D721Med (cell line): ENCODE results near the gene TTLL8.

Experiments
- DNase-seq: peaks from one replicate; pipeline ENCODE4 v3.0.0; 2011; ENCODE audit warnings: low spot score; ENCODE audit not compliant: insufficient read length
- FAIRE-seq: peaks from 2 replicates; lab custom pipeline; 2011; peaks lifted over from hg19 to GRCh38; lab: Jason Lieb, UNC
- TF ChIP-seq, protein P1 (sequence below): IDR thresholded peaks from 2 replicates; pipeline ENCODE4 v1.5.1; 2012; ENCODE audit warnings: mild to moderate bottlenecking, control low read depth; ENCODE audit not compliant: insufficient read depth; ENCODE audit errors: missing control alignments

TTLL8 gene

DNA sequence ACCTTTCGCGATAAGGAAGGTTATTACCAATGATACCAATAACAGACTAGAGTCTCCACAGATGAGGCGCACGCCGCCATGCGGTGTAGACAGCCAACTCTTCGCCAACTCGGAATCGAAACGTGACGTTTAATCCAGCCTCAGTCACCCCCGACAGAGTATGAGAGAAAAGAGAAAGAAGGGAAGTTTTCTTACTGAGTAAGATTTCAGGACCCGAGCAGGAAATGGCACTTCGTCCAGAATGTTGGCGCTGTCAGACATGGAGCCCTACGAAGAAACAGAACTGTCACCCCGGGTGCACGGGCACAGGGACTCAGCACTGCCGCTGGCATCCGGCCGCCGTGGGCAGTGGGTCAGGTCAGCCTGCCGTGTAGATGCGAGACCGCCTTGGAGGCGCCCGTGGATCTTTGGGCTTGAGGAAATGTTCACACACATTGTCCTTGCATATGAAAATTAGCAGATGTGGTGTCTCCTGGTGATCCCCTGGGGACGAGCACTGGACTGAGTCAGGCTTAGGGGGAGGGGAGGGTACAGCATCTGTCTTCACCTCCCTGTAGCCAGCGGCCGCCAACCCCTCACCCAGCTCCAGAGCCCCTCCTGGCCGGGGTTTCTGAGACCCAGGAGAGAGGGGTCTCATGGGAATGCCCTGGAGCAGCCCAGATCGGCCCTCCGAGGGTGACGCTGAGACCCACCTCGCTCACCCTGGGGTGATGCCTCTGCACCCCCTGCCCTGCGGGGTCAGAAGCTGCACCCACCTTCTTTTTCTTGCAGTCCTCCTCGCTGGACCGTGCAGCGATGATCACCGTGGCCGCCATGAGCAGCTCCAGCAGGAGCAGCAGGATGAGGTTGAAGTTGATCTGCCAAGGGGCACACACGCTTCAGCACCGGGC lies 18.8 kb upstream of the TTLL8 start:
- no peak for FAIRE-seq
- no peak for DNase-seq
- TF ChIP-seq, protein P1, sequence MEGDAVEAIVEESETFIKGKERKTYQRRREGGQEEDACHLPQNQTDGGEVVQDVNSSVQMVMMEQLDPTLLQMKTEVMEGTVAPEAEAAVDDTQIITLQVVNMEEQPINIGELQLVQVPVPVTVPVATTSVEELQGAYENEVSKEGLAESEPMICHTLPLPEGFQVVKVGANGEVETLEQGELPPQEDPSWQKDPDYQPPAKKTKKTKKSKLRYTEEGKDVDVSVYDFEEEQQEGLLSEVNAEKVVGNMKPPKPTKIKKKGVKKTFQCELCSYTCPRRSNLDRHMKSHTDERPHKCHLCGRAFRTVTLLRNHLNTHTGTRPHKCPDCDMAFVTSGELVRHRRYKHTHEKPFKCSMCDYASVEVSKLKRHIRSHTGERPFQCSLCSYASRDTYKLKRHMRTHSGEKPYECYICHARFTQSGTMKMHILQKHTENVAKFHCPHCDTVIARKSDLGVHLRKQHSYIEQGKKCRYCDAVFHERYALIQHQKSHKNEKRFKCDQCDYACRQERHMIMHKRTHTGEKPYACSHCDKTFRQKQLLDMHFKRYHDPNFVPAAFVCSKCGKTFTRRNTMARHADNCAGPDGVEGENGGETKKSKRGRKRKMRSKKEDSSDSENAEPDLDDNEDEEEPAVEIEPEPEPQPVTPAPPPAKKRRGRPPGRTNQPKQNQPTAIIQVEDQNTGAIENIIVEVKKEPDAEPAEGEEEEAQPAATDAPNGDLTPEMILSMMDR: no peak

DNA sequence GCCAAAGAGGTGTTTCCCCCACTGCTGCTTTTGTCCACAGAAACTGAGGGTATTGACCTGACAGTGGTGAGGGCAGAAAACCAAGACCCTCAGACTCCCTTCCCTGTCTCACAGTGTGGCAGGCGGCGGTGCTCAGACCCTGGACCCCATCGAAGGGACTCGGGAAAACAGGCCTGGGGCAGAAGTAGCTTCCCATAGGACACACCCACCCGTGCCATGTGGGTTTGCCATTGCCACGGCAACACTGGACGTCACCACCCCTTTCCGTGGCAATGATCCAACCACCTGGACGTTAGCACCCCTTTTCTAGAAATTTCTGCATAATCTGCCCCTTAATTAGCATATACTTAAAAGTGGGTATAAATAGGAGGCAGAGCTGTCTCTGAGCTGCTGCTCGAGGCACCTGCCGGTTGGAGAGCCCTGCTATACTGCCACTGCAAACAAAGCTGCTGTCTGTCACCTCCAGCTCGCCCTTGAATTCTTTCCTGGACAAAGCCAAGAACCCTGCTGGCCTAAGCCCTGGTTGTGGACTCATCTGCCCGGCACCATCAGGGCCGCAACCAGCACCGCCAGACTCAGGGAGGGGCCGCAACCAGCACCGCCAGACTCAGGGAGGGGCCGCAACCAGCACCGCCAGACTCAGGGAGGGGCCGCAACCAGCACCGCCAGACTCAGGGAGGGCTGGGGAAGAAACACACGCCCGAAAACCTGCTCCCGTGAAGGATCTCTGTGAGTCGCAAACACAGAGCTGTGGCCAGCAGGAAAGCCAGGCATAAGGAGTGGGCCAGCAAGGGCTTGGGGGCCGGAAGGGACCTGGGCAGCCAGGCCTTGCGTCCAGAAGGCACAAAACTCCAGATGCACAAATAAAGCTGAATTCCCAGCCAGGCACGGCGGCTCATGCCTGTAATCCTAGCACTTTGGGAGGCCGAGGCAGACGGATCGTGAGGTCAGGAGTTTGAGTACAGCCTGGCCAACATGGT lies 16.7 kb upstream of the TTLL8 start:
- DNase-seq (no peak), FAIRE-seq (no peak)
- TF ChIP-seq, protein P1: no peak

DNA sequence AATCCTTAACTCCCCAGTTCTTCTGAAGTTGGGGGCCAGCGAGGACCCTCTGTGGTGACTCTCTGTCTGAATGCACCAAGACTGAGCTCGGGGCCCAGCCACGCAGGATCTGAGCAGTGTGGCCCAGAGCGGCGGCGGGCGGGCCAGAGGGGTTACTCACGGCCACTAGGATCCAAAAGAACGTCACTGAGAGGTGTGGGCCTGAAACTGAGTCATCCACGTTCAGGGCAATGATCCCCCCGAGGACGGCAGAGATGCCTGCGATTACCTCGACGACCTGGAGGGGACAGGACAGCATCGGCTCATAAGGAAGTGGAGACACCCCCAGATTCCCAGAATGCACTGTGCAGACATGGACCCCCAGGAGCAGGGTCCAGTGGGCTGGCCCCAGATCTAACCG lies 16.0 kb upstream of the TTLL8 start:
- TF ChIP-seq, protein P1: no peak
- no peak for FAIRE-seq
- DNase-seq: no peak

DNA sequence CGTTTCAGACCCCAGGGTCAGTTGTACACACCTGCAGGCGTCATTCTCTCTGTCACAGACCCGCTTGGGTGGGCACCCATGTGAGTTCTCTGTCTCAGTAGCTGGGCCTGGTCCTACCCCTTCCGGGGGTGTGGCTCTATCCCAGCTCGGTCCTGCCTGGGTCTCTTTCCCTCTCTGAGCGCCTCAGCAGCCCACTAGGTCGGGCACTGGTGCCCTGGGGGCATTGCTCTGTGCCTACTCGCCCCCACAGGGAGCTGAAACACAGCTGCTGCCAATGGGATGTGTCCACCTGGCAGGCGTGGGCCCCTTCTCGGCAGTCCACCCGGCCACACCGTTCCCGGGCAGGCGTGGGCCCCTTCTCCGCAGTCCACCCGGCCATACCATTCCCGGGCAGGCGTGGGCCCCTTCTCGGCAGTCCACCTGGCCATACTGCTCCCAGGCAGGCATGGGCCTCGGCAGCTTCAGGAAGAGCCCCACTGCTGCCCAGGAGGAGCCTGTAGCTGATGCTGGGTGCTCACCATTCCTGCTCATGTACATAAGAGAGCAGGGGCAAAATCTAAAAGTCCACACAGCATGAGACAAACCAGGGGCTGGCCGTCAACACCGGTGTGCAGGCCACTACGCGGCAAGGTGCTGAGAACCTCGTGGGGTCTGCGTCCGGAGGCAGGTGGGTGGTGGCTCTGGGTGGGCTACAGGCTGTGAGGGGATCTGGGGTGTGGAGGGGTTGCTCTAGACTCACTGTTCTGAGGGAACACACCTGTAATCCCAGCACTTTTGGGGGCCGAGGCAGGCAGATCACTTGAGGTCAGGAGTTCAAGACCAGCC lies 14.8 kb upstream of the TTLL8 start:
- TF ChIP-seq, protein P1: no peak
- DNase-seq (no peak), FAIRE-seq (no peak)

DNA sequence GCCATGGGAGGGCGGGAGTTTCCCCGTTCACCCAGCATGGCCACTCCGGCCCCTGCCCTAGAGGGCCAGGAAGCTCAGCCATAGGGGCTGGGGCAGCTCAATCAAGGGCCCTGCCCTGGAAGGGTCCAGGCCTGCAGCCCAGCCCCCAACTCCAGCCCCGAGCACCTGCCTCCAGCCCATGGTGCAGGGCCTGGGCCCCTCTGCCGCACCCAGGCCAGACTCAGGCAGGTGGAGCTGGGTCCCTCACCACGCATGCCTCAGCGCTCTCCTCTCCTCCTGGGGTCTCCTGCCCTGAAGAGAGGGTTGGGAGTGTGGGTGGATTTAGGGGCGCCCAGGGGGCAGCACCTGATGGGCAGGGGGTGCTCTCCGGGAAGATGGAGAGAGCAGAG lies 14.1 kb upstream of the TTLL8 start:
- TF ChIP-seq, protein P1: no peak
- DNase-seq: no peak

GRCh38 chr22:50071432-50072166 lies 13.5 kb upstream of the TTLL8 start:
- TF ChIP-seq, protein P1: no peak
- DNase-seq: no peak
- no peak for FAIRE-seq

More for the DNA sequence above, 14.1 kb upstream of the TTLL8 start:
- FAIRE-seq: no peak
